HEK293 (cell line): ENCODE data around the gene IL2RA.

Experiments used
- CTCF ChIA-PET: fragments of 350-600 bp; formaldehyde crosslinking; extraction: SDS; loops from one replicate; lab custom pipeline; 2021; ENCODE audit warnings: antibody characterized with exemption; lab: Yijun Ruan, JAX
- POLR2A ChIA-PET: fragments of 300-600 bp; formaldehyde crosslinking; extraction: SDS; loops from one replicate; lab custom pipeline; 2020; ENCODE audit warnings: antibody characterized with exemption, inconsistent platforms; lab: Yijun Ruan, JAX
- H3K27ac ChIP-seq: fragments of 200-500 bp; sonication (Bioruptor generic); 2 replicates; pipeline ENCODE4 v1.5.1; 2014; ENCODE audit warnings: low read depth, low read length, control low read depth, inconsistent platforms; ENCODE audit errors: extremely low read depth
- H3K36me3 ChIP-seq, 2 experiments: fragments of 200-500 bp in 1 of 2; sonication (Bioruptor generic) in 1 of 2; 1 replicate in 1 of 2; 2 replicates in 1 of 2; pipeline ENCODE4 v1.5.1; 2014 to 2017; ENCODE audit warnings: inconsistent platforms in 2 of 2, low read length in 2 of 2; ENCODE audit not compliant: control insufficient read depth in 2 of 2, insufficient read depth in 1 of 2
- H3K4me1 ChIP-seq: fragments of 200-500 bp; sonication (Bioruptor generic); 2 replicates; pipeline ENCODE4 v1.5.1; 2014; ENCODE audit warnings: mild to moderate bottlenecking, low read length, inconsistent platforms; ENCODE audit not compliant: control insufficient read depth, insufficient read depth
- H3K4me3 ChIP-seq: 2 replicates; pipeline ENCODE4 v1.5.1; 2011; ENCODE audit warnings: low read depth, mild to moderate bottlenecking, control low read depth, low read length, moderate library complexity
- H3K9me3 ChIP-seq: fragments of 200-500 bp; sonication (Bioruptor generic); 2 replicates; pipeline ENCODE4 v1.5.1; 2014; ENCODE audit warnings: low read depth, low read length, inconsistent platforms; ENCODE audit not compliant: control insufficient read depth, insufficient read depth
- EGR2 ChIP-seq: fragments of 450-650 bp; formaldehyde crosslinking; IDR thresholded peaks from 2 replicates; pipeline ENCODE4 v1.5.1; 2016; ENCODE audit warnings: low read depth, missing biosample characterization, missing genetic modification characterization
- GLI4 ChIP-seq: fragments of 450-650 bp; formaldehyde crosslinking; IDR thresholded peaks from 2 replicates; pipeline ENCODE4 v1.5.1; 2016; ENCODE audit warnings: missing biosample characterization, missing genetic modification characterization
- GLIS1 ChIP-seq: fragments of 450-650 bp; formaldehyde crosslinking; IDR thresholded peaks from 2 replicates; pipeline ENCODE4 v1.5.1; 2016; ENCODE audit warnings: missing biosample characterization, missing genetic modification characterization
- OSR2 ChIP-seq: fragments of 450-650 bp; formaldehyde crosslinking; IDR thresholded peaks from 2 replicates; pipeline ENCODE4 v1.5.1; 2016; ENCODE audit warnings: missing biosample characterization, missing genetic modification characterization
- SETDB1 ChIP-seq: IDR thresholded peaks from one replicate; pipeline ENCODE4 v1.6.1; 2017; ENCODE audit warnings: mild to moderate bottlenecking, low read length, moderate library complexity, mixed read lengths; ENCODE audit not compliant: insufficient read length
- ZFHX2 ChIP-seq: fragments of 450-650 bp; formaldehyde crosslinking; conservative IDR thresholded peaks from 2 replicates; pipeline ENCODE4 v1.5.1; 2016; ENCODE audit warnings: missing biosample characterization, missing genetic modification characterization
- ZFP3 ChIP-seq: fragments of 450-650 bp; formaldehyde crosslinking; IDR thresholded peaks from 2 replicates; pipeline ENCODE4 v1.5.1; 2016; ENCODE audit warnings: low read depth, missing biosample characterization, missing genetic modification characterization
- ZFP69B ChIP-seq: fragments of 450-650 bp; formaldehyde crosslinking; IDR thresholded peaks from 2 replicates; pipeline ENCODE4 v1.5.1; 2016; ENCODE audit warnings: missing biosample characterization, missing genetic modification characterization
- ZNF211 ChIP-seq: fragments of 450-650 bp; formaldehyde crosslinking; IDR thresholded peaks from 2 replicates; pipeline ENCODE4 v1.5.1; 2016; ENCODE audit warnings: low read depth, missing biosample characterization, missing genetic modification characterization
- ZNF274 ChIP-seq, 2 experiments: fragments of 200-500 bp in 1 of 2; fragments of 450-650 bp in 1 of 2; sonication (Bioruptor generic) in 1 of 2; formaldehyde crosslinking in 1 of 2; IDR thresholded peaks; 2 replicates each; pipeline versions ENCODE4 v1.5.1 to v1.6.1; 2014 to 2016; ENCODE audit warnings: borderline replicate concordance in 1 of 2, inconsistent platforms in 1 of 2, low read length in 1 of 2, missing biosample characterization in 1 of 2, missing genetic modification characterization in 1 of 2
- ZNF324 ChIP-seq: fragments of 450-650 bp; formaldehyde crosslinking; IDR thresholded peaks from 2 replicates; pipeline ENCODE4 v1.5.1; 2016; ENCODE audit warnings: missing biosample characterization, missing genetic modification characterization
- ZNF391 ChIP-seq: fragments of 450-650 bp; formaldehyde crosslinking; IDR thresholded peaks from 2 replicates; pipeline ENCODE4 v1.5.1; 2016; ENCODE audit warnings: low read depth, missing biosample characterization, missing genetic modification characterization, borderline replicate concordance
- ZNF558 ChIP-seq: fragments of 450-650 bp; formaldehyde crosslinking; IDR thresholded peaks from 2 replicates; pipeline ENCODE4 v1.5.1; 2016; ENCODE audit warnings: missing biosample characterization, missing genetic modification characterization
- ZNF571 ChIP-seq: fragments of 450-650 bp; formaldehyde crosslinking; IDR thresholded peaks from 2 replicates; pipeline ENCODE4 v1.5.0; 2017; ENCODE audit warnings: missing biosample characterization, missing genetic modification characterization
- ZNF610 ChIP-seq: fragments of 450-650 bp; formaldehyde crosslinking; IDR thresholded peaks from 2 replicates; pipeline ENCODE4 v1.5.1; 2016; ENCODE audit warnings: missing biosample characterization, missing genetic modification characterization, borderline replicate concordance
- ZNF776 ChIP-seq: fragments of 450-650 bp; formaldehyde crosslinking; IDR thresholded peaks from 2 replicates; pipeline ENCODE4 v1.5.0; 2017; ENCODE audit warnings: missing biosample characterization, missing genetic modification characterization, borderline replicate concordance
- ZNF777 ChIP-seq: fragments of 450-650 bp; formaldehyde crosslinking; IDR thresholded peaks from 2 replicates; pipeline ENCODE4 v1.5.1; 2017; ENCODE audit warnings: missing biosample characterization, missing genetic modification characterization, borderline replicate concordance
- TF ChIP-seq, protein P1 (sequence below): fragments of 450-650 bp; formaldehyde crosslinking; IDR thresholded peaks from 2 replicates; pipeline ENCODE4; 2016; ENCODE audit warnings: missing biosample characterization, missing genetic modification characterization
- TF ChIP-seq, protein P2 (sequence below): fragments of 450-650 bp; formaldehyde crosslinking; IDR thresholded peaks from 2 replicates; pipeline ENCODE4 v1.5.1; 2016; ENCODE audit warnings: missing biosample characterization, missing genetic modification characterization
- TF ChIP-seq, protein P3 (sequence below): fragments of 450-650 bp; formaldehyde crosslinking; IDR thresholded peaks from 2 replicates; pipeline ENCODE4 v1.5.1; 2016; ENCODE audit warnings: missing biosample characterization, missing genetic modification characterization
- TF ChIP-seq, protein P4 (sequence below): fragments of 450-650 bp; formaldehyde crosslinking; IDR thresholded peaks from 2 replicates; pipeline ENCODE4 v1.5.1; 2017; ENCODE audit warnings: missing biosample characterization, missing genetic modification characterization
- TF ChIP-seq, protein P5 (sequence below): fragments of 450-650 bp; formaldehyde crosslinking; IDR thresholded peaks from 2 replicates; pipeline ENCODE4 v1.5.1; 2017; ENCODE audit warnings: missing biosample characterization, missing genetic modification characterization

IL2RA gene

DNA sequence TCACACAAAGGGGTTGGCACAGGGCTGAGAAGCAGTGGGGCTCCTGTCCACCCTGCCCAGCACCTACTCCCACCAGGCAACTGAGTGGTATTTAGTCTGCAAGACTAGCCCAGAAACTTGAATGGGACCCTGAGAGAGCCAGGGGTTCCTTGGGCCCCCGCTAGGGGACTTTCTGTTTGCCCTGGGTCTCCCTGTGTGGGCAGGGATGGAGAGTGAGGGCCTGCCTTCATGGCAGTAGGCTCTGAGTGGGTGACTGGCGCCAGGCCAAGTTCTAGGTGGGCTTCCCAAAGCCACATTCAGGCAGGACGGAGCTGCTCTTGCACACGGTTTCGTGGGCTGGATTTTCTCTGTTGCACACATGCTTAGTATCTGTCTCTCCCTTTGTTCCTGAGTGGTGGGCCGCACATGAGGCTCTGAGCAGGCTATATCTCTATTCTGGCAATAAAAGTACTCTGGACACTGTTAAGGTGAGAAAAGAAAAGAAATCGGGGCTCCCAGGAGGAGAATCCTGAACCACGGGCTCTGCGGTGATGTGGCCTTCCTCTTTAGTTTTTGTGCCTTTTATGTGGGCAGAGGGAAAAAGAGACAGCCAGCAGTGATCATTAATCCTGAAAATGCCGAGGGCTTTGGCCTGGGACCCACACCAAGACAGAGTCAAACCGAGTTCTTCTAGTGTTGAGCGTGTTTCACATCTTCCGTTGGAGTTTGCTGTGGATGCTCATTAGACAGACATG lies 26.9 kb downstream of the IL2RA start:
- Histone ChIP-seq H3K9me3 (no peaks in the 10 kb centered on the region), H3K4me3 (no peak overlapping the region), H3K27ac (no peak overlapping the region)
- CTCF ChIA-PET, result interaction anchor here (0.6 to 1.0 kb wide), 2 partner anchors 51 to 58 kb away, joined by 3 to 4 read pairs; no protein-coding TSS in a partner anchor
- TF ChIP-seq, protein P1, sequence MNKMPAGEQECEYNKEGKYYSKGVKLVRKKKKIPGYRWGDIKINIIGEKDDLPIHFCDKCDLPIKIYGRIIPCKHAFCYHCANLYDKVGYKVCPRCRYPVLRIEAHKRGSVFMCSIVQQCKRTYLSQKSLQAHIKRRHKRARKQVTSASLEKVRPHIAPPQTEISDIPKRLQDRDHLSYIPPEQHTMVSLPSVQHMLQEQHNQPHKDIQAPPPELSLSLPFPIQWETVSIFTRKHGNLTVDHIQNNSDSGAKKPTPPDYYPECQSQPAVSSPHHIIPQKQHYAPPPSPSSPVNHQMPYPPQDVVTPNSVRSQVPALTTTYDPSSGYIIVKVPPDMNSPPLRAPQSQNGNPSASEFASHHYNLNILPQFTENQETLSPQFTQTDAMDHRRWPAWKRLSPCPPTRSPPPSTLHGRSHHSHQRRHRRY (tag by site-specific recombination), result no peak
- TF ChIP-seq ZFHX2 (tag by site-specific recombination), result peak; percentile 22; the same call in 1 of the 2 replicates
- TF ChIP-seq, all 188 proteins: peak for 1
- no peaks in the 10 kb centered on the region for H3K36me3 ChIP-seq
- POLR2A ChIA-PET, result no interaction called here
- H3K4me1 ChIP-seq, result no peaks in the 10 kb centered on the region

DNA sequence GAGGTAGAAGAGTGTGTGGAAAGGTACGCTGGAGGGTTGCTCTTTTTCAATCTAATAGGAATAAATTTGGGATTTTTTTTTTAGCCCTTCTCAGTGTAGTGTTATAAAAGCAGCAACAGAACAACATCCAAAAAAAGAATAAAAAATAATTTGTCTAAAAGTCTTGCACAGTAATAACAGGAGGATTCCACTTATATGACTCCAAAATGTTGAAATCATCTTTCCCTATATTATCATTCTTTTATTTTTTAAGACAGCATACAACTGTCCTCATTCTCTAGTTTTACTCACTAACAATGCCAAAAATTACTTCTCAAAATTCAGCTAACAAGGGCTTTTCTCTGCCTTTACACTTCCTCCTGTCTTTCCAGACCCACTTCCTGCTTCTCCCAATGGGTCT lies 27.8 kb downstream of the IL2RA start:
- no peaks in the 10 kb centered on the region for H3K9me3 ChIP-seq
- POLR2A ChIA-PET, result no interaction called here
- no peaks in the 10 kb centered on the region for H3K36me3 ChIP-seq
- H3K4me3 ChIP-seq, result no peak overlapping the region
- H3K4me1 ChIP-seq, result no peaks in the 10 kb centered on the region
- CTCF ChIA-PET, result interaction anchor here (0.6 to 1.0 kb wide), 2 partner anchors 52 to 59 kb away, joined by 3 to 4 read pairs; no protein-coding TSS in a partner anchor
- no peak overlapping the region for H3K27ac ChIP-seq
- TF ChIP-seq, protein P2, sequence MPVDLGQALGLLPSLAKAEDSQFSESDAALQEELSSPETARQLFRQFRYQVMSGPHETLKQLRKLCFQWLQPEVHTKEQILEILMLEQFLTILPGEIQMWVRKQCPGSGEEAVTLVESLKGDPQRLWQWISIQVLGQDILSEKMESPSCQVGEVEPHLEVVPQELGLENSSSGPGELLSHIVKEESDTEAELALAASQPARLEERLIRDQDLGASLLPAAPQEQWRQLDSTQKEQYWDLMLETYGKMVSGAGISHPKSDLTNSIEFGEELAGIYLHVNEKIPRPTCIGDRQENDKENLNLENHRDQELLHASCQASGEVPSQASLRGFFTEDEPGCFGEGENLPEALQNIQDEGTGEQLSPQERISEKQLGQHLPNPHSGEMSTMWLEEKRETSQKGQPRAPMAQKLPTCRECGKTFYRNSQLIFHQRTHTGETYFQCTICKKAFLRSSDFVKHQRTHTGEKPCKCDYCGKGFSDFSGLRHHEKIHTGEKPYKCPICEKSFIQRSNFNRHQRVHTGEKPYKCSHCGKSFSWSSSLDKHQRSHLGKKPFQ (tag by site-specific recombination), result no peak
- no peak for TF ChIP-seq ZNF391 (tag by site-specific recombination)

DNA sequence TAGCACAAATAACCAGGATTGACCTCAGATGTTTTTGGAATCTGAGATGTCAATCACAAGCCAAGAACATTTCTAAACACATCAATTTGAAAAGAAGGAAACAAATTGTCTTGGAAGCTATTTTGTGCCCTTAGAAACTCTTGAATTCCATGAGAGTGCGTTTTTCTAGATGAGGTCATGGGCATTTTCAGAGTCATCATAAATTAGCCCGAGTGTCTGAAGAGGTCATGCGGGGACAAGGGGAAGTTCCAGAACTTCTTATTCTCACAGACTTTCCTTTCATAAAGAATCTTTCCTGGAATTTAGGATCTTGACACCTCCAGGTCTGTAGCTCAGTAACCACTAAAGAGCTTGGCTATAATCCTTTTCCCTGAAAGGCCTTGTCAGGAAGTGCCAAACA lies 28.2 kb downstream of the IL2RA start:
- no peak overlapping the region for H3K27ac ChIP-seq
- no peaks in the 10 kb centered on the region for H3K36me3 ChIP-seq
- ChIA-PET CTCF (interaction anchor here (1.0 kb wide), 1 partner anchor 52 kb away, joined by 4 read pairs; no protein-coding TSS in a partner anchor), POLR2A (interaction anchor here (0.7 kb wide), 1 partner anchor 8 kb away, joined by 3 read pairs; no protein-coding TSS in a partner anchor)
- TF ChIP-seq, protein P3, sequence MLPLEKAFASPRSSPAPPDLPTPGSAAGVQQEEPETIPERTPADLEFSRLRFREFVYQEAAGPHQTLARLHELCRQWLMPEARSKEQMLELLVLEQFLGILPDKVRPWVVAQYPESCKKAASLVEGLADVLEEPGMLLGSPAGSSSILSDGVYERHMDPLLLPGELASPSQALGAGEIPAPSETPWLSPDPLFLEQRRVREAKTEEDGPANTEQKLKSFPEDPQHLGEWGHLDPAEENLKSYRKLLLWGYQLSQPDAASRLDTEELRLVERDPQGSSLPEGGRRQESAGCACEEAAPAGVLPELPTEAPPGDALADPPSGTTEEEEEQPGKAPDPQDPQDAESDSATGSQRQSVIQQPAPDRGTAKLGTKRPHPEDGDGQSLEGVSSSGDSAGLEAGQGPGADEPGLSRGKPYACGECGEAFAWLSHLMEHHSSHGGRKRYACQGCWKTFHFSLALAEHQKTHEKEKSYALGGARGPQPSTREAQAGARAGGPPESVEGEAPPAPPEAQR (tag by site-specific recombination), result no peak
- TF ChIP-seq ZNF571 (tag by site-specific recombination) (no peak), ZNF211 (tag by site-specific recombination) (no peak), OSR2 (no peak), ZFP69B (no peak), ZNF274 (IDR thresholded peaks at IDR 0.05; ENCODE audit: low read length) (no peak), ZNF274 (tag by site-specific recombination; IDR thresholded peaks at IDR 0.05; ENCODE audit: borderline replicate concordance) (no peak), GLIS1 (no peak), GLI4 (tag by site-specific recombination) (no peak), ZNF610 (tag by site-specific recombination) (no peak), EGR2 (tag by site-specific recombination) (no peak), SETDB1 (no peak), ZNF777 (tag by site-specific recombination) (no peak), ZNF558 (no peak), ZNF324 (tag by site-specific recombination) (no peak), ZNF776 (no peak), ZFP3 (no peak)
- TF ChIP-seq, protein P4, sequence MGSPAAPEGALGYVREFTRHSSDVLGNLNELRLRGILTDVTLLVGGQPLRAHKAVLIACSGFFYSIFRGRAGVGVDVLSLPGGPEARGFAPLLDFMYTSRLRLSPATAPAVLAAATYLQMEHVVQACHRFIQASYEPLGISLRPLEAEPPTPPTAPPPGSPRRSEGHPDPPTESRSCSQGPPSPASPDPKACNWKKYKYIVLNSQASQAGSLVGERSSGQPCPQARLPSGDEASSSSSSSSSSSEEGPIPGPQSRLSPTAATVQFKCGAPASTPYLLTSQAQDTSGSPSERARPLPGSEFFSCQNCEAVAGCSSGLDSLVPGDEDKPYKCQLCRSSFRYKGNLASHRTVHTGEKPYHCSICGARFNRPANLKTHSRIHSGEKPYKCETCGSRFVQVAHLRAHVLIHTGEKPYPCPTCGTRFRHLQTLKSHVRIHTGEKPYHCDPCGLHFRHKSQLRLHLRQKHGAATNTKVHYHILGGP (tag by site-specific recombination), result no peak
- TF ChIP-seq, protein P5, sequence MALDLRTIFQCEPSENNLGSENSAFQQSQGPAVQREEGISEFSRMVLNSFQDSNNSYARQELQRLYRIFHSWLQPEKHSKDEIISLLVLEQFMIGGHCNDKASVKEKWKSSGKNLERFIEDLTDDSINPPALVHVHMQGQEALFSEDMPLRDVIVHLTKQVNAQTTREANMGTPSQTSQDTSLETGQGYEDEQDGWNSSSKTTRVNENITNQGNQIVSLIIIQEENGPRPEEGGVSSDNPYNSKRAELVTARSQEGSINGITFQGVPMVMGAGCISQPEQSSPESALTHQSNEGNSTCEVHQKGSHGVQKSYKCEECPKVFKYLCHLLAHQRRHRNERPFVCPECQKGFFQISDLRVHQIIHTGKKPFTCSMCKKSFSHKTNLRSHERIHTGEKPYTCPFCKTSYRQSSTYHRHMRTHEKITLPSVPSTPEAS (tag by site-specific recombination), result no peak
- H3K9me3 ChIP-seq, result no peaks in the 10 kb centered on the region
- no peak overlapping the region for H3K4me3 ChIP-seq
- H3K4me1 ChIP-seq, result no peaks in the 10 kb centered on the region
